A549 (cell line): Measurements from ENCODE around the gene ADAM30. TPM values are rescaled to one million over a fixed set of nuclear protein-coding genes. Genes with fewer than 3 reads are reported as not detected.

Experiments used
- ATAC-seq, 2 experiments: fragments of 200-7000 bp in 1 of 2; fragments of >200 bp in 1 of 2; cut with Nextera tagmentation in 1 of 2; cut with Tn5 transposase in 1 of 2; 3 replicates each; pipeline versions ENCODE4 v1.8.0 to v1.9.1; 2018 to 2020; ENCODE audit warnings: mild to moderate bottlenecking in 1 of 2, moderate library complexity in 1 of 2
- CTCF ChIA-PET: fragments of 300-600 bp; sonication (Branson Sonifier 250); formaldehyde crosslinking; extraction: SDS; loops from one replicate; lab custom pipeline; 2021; ENCODE audit warnings: antibody characterized with exemption, inconsistent platforms; lab: Yijun Ruan, JAX
- POLR2A ChIA-PET: fragments of 350-600 bp; formaldehyde crosslinking; extraction: SDS; loops from one replicate; lab custom pipeline; 2021; ENCODE audit warnings: antibody characterized with exemption, inconsistent platforms; lab: Yijun Ruan, JAX
- DNase-seq, 2 experiments: peaks; one replicate each; pipeline versions ENCODE4 v3.0.0 to v3.0.0-alpha.2; 2011 to 2016; ENCODE audit warnings: low read depth in 1 of 2, low spot score in 1 of 2
- FAIRE-seq: peaks from 2 replicates; lab custom pipeline; 2011; peaks lifted over from hg19 to GRCh38; lab: Jason Lieb, UNC
- H3K27ac ChIP-seq, 2 experiments: fragments of >200 bp; sonication (Bioruptor Twin); formaldehyde crosslinking; 3 replicates each; pipeline ENCODE4 v1.5.1; 2016 to 2017
- H3K4me1 ChIP-seq: fragments of >200 bp; sonication (Bioruptor Twin); formaldehyde crosslinking; 3 replicates; pipeline ENCODE4 v1.6.1; 2016
- H3K4me2 ChIP-seq: fragments of >200 bp; sonication (Bioruptor Twin); formaldehyde crosslinking; 3 replicates; pipeline ENCODE4 v1.6.1; 2016
- H3K4me3 ChIP-seq: fragments of >200 bp; sonication (Bioruptor Twin); formaldehyde crosslinking; 3 replicates; pipeline ENCODE4 v1.5.1; 2016
- H3K9me3 ChIP-seq: fragments of >200 bp; sonication (Bioruptor Twin); formaldehyde crosslinking; 3 replicates; pipeline ENCODE4 v1.6.1; 2016
- ATOH8 ChIP-seq: fragments of 250-450 bp; sonication (Bioruptor Pico); IDR thresholded peaks from 2 replicates; pipeline ENCODE4 v1.5.0; 2020; ENCODE audit warnings: low read depth, mild to moderate bottlenecking, moderate library complexity
- CBX2 ChIP-seq: fragments of 200-600 bp; sonication (generic); IDR thresholded peaks from 2 replicates; pipeline ENCODE4 v1.6.1; 2016; ENCODE audit warnings: low read depth, mild to moderate bottlenecking, borderline replicate concordance
- CHD4 ChIP-seq: fragments of 200-600 bp; sonication (generic); IDR thresholded peaks from 2 replicates; pipeline ENCODE4 v1.6.1; 2016; ENCODE audit warnings: antibody characterized with exemption, mild to moderate bottlenecking, borderline replicate concordance
- ESRRA ChIP-seq: fragments of 150-350 bp; IDR thresholded peaks from 2 replicates; pipeline ENCODE4 v1.6.1; 2014; ENCODE audit warnings: mild to moderate bottlenecking, low read length, borderline replicate concordance
- FOSB ChIP-seq: fragments of 250-450 bp; sonication (Bioruptor Pico); IDR thresholded peaks from 2 replicates; pipeline ENCODE4 v1.5.0; 2020; ENCODE audit warnings: mild to moderate bottlenecking, moderate library complexity
- FOSL2 ChIP-seq, 2 experiments: fragments of 450-650 bp in 1 of 2; fragments of >200 bp in 1 of 2; sonication (Bioruptor Twin) in 1 of 2; formaldehyde crosslinking; IDR thresholded peaks; 2 replicates each; pipeline versions ENCODE4 v1.5.0 to v1.6.1; 2016 to 2020; ENCODE audit warnings: mild to moderate bottlenecking in 1 of 2, moderate library complexity in 1 of 2
- GATA3 ChIP-seq: IDR thresholded peaks from 2 replicates; pipeline ENCODE4 v1.6.1; 2012; ENCODE audit warnings: borderline replicate concordance
- HES2 ChIP-seq: fragments of >200 bp; sonication (Bioruptor Twin); formaldehyde crosslinking; IDR thresholded peaks from 2 replicates; pipeline ENCODE4 v1.6.1; 2016
- HMGXB4 ChIP-seq: fragments of 250-450 bp; sonication (Bioruptor Pico); IDR thresholded peaks from 2 replicates; pipeline ENCODE4 v1.5.0; 2021; ENCODE audit warnings: mild to moderate bottlenecking, moderate library complexity, borderline replicate concordance
- HOXB13 ChIP-seq: fragments of 250-450 bp; sonication (Bioruptor Pico); IDR thresholded peaks from 2 replicates; pipeline ENCODE4 v1.5.0; 2020; ENCODE audit warnings: low read depth, mild to moderate bottlenecking, moderate library complexity
- JUNB ChIP-seq: fragments of >200 bp; sonication (Bioruptor Twin); formaldehyde crosslinking; IDR thresholded peaks from 2 replicates; pipeline ENCODE4 v1.6.1; 2016
- MAZ ChIP-seq: fragments of 150-350 bp; IDR thresholded peaks from 2 replicates; pipeline ENCODE4 v1.6.1; 2014; ENCODE audit warnings: antibody characterized with exemption, low read depth, low read length, borderline replicate concordance
- NFE2L2 ChIP-seq: fragments of 150-350 bp; conservative IDR thresholded peaks from 2 replicates; pipeline ENCODE4 v1.6.1; 2014; ENCODE audit warnings: low read length
- NPAS2 ChIP-seq: fragments of 250-450 bp; sonication (Bioruptor Pico); IDR thresholded peaks from 2 replicates; pipeline ENCODE4 v1.8.0; 2022; ENCODE audit warnings: mild to moderate bottlenecking, moderate library complexity, borderline replicate concordance
- POLR2A ChIP-seq: IDR thresholded peaks from 2 replicates; pipeline ENCODE4 v1.6.1; 2012; ENCODE audit warnings: mild to moderate bottlenecking, low read length
- POLR2AphosphoS2 ChIP-seq: conservative IDR thresholded peaks from 2 replicates; pipeline ENCODE4 v1.6.1; 2012; ENCODE audit warnings: low read length, improper control_type of control experiment, inconsistent platforms
- RAD21 ChIP-seq, 2 experiments: fragments of >200 bp in 1 of 2; sonication (Bioruptor Twin) in 1 of 2; formaldehyde crosslinking in 1 of 2; IDR thresholded peaks in 1 of 2; conservative IDR thresholded peaks in 1 of 2; 2 replicates in 1 of 2; 3 replicates in 1 of 2; pipeline ENCODE4 v1.6.1; 2012 to 2018; ENCODE audit warnings: inconsistent platforms in 1 of 2
- RARB ChIP-seq: fragments of 250-450 bp; sonication (Bioruptor Pico); IDR thresholded peaks from 2 replicates; pipeline ENCODE4 v1.8.0; 2021; ENCODE audit warnings: mild to moderate bottlenecking, moderate library complexity
- RCOR1 ChIP-seq: fragments of 150-350 bp; IDR thresholded peaks from 2 replicates; pipeline ENCODE4 v1.6.1; 2014; ENCODE audit warnings: antibody characterized with exemption, low read length, low read depth
- TFCP2L1 ChIP-seq: fragments of 250-450 bp; sonication (Bioruptor Pico); IDR thresholded peaks from 2 replicates; pipeline ENCODE4 v1.5.0; 2021; ENCODE audit warnings: mild to moderate bottlenecking
- ZC3H11A ChIP-seq: fragments of 450-650 bp; IDR thresholded peaks from 2 replicates; pipeline ENCODE4 v1.6.1; 2014; ENCODE audit warnings: antibody characterized with exemption, mild to moderate bottlenecking
- ZFP36 ChIP-seq: fragments of 450-650 bp; IDR thresholded peaks from 2 replicates; pipeline ENCODE4 v1.6.1; 2014; ENCODE audit warnings: borderline replicate concordance; ENCODE audit not compliant: partially characterized antibody
- WGBS: methylation state at CpG from one replicate; pipeline ENCODE4 v1.1.6; 2017; ENCODE audit errors: missing lambda C conversion rate; 5-methylcytosine and 5-hydroxymethylcytosine counted together
- polyA plus RNA-seq, 4 experiments: library from polyadenylated mRNA; depleted of rRNA in 3 of 4; stranded (reverse); fragments of >200 nt; fragmentation: RNase III in 1 of 4; extraction: RNeasy Plus Mini Kit Qiagen cat#74134 plus additional on column Dnase treatment in 1 of 4; gene quantifications; 2 replicates in 3 of 4; 3 replicates in 1 of 4; pipeline ENCODE4 v1.2.3, GENCODE V29; 2011 to 2017
- TF ChIP-seq, protein P1 (sequence below): fragments of 150-350 bp; IDR thresholded peaks from 2 replicates; pipeline ENCODE4 v1.6.1; 2014; ENCODE audit warnings: low read depth, mild to moderate bottlenecking, low read length
- TF ChIP-seq, protein P2 (sequence below): fragments of 200-600 bp; sonication (generic); IDR thresholded peaks from 2 replicates; pipeline ENCODE4 v1.6.1; 2016; ENCODE audit warnings: antibody characterized with exemption, mild to moderate bottlenecking, moderate library complexity
- TF ChIP-seq, protein P3 (sequence below): IDR thresholded peaks from 2 replicates; pipeline ENCODE4 v1.6.1; 2012; ENCODE audit warnings: low read depth, borderline replicate concordance

Gene ADAM30
- polyA plus RNA-seq, 2 of the 4 experiments (the other 2 are of a cell fraction) = not detected

- TF ChIP-seq RAD21 (conservative IDR thresholded peaks at IDR 0.05 in 1 of 2, IDR thresholded peaks at IDR 0.05 in 1 of 2) (no peak), ZC3H11A (no peak), GATA3 (no peak), NPAS2 (no peak), TFCP2L1 (CRISPR knock-in tag) (no peak), POLR2A (no peak), ATOH8 (CRISPR knock-in tag) (no peak), HMGXB4 (CRISPR knock-in tag) (no peak)
- Histone ChIP-seq H3K4me1 (no peaks in the 10 kb centered on the region), H3K4me3 (no peak overlapping the region), H3K4me2 (no peak overlapping the region), H3K27ac (no peak overlapping the region), H3K9me3 (peaks cover 7% of the 10 kb centered on the region; the same call in 1 of the 3 replicates)
- ChIA-PET CTCF (interaction anchor here (1.2 to 2.0 kb wide), 3 partner anchors 10 to 46 kb away, joined by 4 to 5 read pairs (median 5); no protein-coding TSS in a partner anchor), POLR2A (no interaction called here)
- no peak for DNase-seq
- FAIRE-seq = no peak
- no peak for ATAC-seq
Observed at GRCh38 chr1:119933397-119933796, 37.1 kb upstream of the ADAM30 start.

DNA sequence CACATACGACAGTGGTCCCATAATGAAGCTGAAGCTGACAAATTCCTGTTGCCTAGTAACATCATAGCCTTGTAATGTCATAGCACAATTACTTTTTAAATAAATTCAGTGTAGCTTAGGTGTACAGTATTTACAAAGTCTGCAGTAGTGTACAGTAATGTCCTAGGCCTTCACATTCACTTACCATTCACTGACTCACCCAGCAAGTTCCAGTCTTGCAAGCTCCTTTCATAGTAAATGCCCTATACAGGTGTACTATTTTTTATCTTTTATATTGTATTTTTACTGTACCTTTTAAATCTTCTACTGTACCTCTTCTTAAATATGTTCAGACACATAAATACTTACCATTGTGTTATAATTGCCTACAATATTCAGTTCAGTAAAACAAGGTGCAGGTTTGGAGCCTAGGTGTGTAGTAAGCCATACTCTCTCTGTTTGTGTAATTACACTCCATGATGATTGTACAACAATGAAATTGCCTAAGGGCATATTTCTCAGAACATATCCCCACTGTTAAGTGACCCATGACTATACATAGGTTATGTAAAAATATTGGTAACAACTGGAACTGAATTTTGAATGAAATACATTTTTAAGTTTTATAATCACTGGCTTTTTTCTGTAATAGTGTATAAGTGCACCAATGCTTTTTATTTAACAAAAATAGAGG is 33.5 kb upstream of the ADAM30 start:
- no peak for ATAC-seq
- no peak overlapping the region for H3K4me3 ChIP-seq
- no peak for FAIRE-seq
- no peak overlapping the region for H3K27ac ChIP-seq
- POLR2A ChIA-PET = no interaction called here
- TF ChIP-seq NFE2L2 (no peak), JUNB (no peak), ESRRA (no peak), RARB (no peak), POLR2AphosphoS2 (no peak), HMGXB4 (CRISPR knock-in tag) (no peak), RCOR1 (no peak), ZFP36 (no peak), CBX2 (no peak), MAZ (no peak), CHD4 (no peak), FOSL2 (IDR thresholded peaks at IDR 0.05) (no peak), FOSL2 (CRISPR knock-in tag; IDR thresholded peaks at IDR 0.05) (no peak), RAD21 (conservative IDR thresholded peaks at IDR 0.05 in 1 of 2, IDR thresholded peaks at IDR 0.05 in 1 of 2) (no peak), GATA3 (no peak), HES2 (no peak), FOSB (no peak), HOXB13 (CRISPR knock-in tag) (no peak)
- TF ChIP-seq, protein P1, sequence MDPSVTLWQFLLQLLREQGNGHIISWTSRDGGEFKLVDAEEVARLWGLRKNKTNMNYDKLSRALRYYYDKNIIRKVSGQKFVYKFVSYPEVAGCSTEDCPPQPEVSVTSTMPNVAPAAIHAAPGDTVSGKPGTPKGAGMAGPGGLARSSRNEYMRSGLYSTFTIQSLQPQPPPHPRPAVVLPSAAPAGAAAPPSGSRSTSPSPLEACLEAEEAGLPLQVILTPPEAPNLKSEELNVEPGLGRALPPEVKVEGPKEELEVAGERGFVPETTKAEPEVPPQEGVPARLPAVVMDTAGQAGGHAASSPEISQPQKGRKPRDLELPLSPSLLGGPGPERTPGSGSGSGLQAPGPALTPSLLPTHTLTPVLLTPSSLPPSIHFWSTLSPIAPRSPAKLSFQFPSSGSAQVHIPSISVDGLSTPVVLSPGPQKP = no peak
- TF ChIP-seq, protein P2, sequence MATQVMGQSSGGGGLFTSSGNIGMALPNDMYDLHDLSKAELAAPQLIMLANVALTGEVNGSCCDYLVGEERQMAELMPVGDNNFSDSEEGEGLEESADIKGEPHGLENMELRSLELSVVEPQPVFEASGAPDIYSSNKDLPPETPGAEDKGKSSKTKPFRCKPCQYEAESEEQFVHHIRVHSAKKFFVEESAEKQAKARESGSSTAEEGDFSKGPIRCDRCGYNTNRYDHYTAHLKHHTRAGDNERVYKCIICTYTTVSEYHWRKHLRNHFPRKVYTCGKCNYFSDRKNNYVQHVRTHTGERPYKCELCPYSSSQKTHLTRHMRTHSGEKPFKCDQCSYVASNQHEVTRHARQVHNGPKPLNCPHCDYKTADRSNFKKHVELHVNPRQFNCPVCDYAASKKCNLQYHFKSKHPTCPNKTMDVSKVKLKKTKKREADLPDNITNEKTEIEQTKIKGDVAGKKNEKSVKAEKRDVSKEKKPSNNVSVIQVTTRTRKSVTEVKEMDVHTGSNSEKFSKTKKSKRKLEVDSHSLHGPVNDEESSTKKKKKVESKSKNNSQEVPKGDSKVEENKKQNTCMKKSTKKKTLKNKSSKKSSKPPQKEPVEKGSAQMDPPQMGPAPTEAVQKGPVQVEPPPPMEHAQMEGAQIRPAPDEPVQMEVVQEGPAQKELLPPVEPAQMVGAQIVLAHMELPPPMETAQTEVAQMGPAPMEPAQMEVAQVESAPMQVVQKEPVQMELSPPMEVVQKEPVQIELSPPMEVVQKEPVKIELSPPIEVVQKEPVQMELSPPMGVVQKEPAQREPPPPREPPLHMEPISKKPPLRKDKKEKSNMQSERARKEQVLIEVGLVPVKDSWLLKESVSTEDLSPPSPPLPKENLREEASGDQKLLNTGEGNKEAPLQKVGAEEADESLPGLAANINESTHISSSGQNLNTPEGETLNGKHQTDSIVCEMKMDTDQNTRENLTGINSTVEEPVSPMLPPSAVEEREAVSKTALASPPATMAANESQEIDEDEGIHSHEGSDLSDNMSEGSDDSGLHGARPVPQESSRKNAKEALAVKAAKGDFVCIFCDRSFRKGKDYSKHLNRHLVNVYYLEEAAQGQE = no peak
- TF ChIP-seq, protein P3, sequence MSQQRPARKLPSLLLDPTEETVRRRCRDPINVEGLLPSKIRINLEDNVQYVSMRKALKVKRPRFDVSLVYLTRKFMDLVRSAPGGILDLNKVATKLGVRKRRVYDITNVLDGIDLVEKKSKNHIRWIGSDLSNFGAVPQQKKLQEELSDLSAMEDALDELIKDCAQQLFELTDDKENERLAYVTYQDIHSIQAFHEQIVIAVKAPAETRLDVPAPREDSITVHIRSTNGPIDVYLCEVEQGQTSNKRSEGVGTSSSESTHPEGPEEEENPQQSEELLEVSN = no peak
- CTCF ChIA-PET = interaction anchor here (1.2 kb wide), 1 partner anchor 19 kb away, joined by 6 read pairs; no protein-coding TSS in a partner anchor
- 95% methylated on average over 1 of the region's 1 CpG for WGBS
- H3K4me1 ChIP-seq = no peaks in the 10 kb centered on the region
- H3K4me2 ChIP-seq = no peak overlapping the region
- H3K9me3 ChIP-seq = peaks cover 7% of the 10 kb centered on the region; the same call in 1 of the 3 replicates
- DNase-seq = no peak
